HG03442 (cell line): ENCODE measurements around the gene ALLC.
"Not testable (repeated sequence)": the region's sequence is repeated elsewhere in the genome, so short reads cannot be mapped to it uniquely, and the experiment has no call there.

ENCODE experiments used
- ATAC-seq: cut with Tn5 transposase; IDR thresholded peaks from one replicate; pipeline ENCODE4 v1.9.1; 2021; ENCODE audit warnings: mild to moderate bottlenecking, moderate library complexity; ENCODE audit not compliant: unreplicated experiment

Gene ALLC

DNA sequence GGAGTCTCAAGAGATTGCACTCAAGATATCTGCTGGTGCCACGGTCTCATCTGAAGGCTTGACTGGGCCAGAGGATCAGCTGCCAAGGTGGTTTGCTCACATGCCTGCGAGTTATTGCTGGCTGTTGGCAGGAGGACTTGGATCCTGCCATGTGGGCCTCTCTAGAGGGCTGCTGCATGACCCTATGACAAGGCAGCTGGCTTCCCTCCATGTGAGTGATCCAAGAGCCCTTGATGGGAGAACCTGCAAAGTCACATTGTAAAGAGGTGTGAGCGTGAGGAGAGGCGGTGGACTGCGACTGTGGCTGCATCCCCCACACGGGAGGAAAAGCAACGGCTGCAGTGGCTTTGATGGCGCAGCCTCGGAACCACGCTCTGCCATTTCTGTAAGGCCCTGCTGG, 4.0 kb upstream of the ALLC start:
- ATAC-seq = no peak

DNA sequence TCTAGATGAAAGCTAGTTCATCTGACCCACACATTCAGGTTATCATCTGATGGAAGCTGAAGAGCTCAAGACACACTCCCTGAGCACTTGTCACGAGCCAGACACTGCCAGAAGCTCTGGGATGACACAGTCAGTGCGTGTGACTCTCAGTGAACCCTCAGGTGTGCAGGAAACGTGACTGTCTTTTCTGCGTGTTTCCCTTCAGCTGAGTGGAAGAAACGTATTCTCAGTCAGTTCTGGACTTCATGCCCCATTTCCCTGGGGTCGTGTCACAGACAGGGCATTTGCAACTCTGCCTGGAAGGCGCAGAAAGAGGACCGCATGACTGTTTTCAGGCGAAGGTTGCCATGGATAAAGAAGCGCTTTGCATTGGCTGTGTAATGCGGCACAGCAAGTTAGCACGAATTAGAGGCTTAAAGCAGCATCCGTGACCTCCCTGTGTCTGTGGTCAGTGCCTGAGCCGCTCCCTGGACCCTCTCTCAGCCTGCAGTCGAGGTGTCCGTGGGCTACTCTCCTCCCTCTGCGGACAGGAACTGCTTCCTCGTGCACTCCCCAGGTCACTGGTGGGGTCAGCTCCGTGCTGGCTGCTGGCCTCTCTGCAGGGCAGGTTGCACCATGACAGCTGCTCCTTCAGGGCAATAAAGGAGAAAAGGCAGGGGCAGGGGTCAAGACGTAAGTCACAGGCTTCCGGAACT, 3.3 kb upstream of the ALLC start:
- ATAC-seq = no peak

DNA sequence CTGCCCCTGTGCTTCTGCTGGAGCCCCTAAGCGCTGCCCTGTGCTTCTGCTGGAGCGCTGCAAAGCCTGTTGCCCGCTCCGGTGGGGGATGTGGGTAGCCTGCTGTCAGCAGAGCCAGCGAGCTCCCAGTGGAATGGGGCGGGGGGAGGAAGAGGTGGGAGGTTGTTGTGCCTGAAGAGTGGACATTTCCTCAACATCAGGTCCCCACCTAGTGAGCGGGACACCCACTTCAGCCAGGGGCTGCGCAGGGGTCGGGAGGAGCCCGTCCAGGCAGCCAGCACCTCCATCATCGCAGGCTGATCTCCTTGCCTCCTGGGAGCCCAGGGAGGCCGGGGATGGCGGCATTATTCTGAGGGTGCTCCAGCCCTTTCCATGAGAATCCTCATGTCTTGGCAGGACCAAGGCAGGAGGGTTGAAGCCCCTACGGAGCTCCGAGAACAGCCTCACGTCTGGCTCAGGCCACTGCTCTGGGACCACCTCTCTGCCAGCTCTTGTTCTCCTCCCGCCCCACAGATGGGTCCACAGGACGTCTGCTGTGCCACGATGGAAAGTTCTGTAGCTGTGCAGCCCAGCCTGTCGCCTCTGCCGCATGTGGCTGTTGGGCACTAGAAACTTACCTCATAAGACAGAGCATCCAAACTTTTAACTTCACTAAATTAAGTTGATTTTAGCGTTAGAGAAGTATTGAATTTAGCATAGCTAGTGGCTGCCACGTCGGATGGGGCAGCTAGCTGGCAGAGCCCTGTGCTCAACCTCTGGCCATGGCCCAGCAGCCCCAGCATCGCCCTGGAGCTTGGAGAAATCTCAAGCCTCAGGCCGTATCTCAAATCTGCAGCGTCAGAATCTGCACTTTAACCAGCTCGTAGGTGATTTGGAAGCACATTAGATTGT, 1.9 kb upstream of the ALLC start:
- no peak for ATAC-seq

DNA sequence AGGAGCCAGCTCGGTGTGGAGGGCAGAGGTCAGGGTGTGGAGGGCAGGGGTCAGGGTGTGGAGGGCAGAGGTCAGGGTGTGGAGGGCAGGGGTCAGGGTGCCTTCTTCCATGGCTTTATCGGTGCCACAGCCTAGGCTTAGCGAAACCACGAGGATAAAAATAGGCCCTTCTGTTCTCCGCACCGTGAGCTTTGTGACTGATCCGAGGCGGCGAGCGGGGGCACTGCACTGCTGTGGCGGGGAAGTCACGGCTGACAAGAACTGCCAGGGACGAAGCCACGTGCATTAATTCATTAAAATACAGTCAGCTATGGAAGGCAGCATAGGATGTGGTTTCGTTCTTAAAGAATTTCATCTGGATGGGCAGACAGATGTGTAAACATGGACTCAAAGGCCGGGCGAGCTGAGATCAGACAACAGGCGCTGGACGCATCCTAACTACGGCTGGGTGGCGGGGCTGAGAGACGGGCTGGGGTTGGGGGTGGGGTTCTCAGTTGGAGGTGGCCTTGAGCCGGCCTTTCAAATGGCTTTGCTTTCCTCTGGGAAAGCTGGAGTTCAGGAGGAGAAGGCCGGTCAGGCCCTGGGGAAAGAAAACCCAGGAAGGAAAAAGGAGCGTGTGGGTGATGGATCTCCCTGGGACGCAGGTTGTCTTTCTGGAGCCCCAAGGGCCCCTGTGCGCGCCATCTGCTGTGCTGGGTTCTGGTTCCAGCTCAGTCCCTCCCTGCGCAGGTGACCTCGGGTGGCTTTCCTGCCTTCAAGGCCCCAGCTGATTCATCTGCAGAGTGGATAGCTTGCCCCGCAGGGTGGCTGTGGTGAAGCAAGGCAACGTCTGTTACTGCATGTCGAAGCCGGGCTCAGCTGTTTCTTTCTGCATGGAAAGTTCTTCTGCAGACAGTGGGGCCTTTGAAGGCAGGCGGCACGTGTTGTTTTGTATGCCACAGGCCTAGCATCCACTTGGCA, 958 bp upstream of the ALLC start:
- peak; percentile 32 for ATAC-seq

DNA sequence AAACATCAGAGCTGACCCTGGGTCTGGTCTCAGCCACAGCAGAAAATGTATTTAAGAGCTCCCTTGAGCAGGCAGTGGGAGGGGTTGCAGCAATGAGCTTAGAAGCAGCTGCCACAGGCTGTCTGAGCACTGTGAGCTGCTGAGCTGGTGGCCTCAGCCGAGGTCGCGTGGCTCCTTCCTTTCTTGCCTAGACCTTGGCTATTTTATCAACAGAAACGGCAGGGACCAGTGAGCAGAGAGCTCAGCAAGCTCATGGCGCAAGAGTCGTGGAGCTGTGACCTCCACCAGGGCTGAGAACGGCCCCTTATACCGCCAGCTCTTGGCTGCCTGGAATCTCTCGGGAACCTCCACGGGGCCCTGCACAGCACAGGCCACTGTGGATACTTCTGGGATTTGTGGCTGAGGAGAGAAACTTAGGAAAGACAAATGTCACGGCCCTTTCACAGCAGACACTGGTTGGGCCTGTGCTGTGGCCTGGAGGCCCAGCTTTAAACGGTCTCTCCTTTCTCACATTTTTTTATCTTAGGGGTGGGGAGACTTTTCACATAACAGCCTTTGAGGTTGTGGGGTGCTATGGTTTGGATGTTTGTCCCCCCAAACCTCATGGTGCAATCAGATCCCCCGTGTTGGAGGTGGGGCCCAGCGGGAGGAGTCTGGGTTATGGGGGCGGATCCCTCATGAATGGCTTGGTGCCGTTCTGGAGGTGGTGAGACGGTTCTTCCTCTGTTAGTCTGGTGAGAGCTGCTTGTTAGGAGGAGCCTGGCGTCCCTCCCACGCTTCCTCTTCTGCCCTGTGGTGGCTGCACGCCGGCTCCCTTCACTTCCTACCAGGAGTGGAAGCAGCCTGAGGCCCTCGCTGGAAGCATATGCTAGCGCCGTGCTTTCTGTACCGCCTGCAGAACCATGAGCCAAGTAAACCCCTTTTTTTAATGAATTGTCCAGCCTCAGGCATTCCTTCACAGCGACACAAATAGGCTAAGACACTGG, 1.7 kb downstream of the ALLC start:
- no peak for ATAC-seq

DNA sequence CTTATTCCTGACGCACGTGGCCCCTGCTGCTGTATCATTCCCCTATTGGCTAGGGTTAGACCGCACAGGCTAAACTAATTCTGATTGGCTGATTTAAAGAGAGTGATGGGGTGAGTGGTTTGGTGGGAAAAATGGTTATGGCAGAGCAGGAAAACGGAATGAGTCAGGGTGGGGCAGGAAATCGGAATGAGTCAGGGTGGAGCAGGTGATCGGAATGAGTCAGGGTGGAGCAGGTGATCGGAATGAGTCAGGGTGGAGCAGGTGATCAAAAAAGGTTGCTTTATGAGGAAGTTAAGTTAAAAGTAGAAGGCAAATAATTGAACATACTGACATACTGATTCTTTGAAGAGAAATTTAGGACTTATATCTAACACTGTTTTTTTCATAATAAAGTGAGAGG, 2.6 kb downstream of the ALLC start:
- not testable (repeated sequence) for ATAC-seq

DNA sequence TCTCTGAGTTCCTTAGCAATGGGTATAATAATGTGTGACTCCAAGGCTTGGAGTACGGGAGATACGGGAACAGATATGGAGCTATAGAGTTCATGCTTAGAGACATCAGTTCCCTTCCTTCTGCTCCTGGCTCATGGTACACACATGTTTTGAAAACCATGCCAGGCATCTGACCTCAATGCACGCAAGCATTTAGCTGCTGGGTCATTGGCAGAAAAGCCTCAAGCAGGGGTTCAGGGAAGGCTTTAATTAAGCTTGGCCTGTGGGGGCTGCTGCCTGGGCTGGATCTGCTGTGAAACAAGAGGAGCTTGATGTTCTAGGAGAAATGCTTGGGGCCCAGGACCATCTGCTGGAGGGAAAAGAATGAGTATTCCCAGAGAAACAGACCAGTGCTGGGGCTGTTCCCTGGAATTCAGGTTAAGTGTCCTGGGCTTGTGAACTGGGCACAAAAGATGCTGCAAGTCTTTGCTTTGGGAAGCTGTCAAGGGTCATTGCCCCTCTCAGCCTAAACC, 3.2 kb downstream of the ALLC start:
- ATAC-seq = no peak

DNA sequence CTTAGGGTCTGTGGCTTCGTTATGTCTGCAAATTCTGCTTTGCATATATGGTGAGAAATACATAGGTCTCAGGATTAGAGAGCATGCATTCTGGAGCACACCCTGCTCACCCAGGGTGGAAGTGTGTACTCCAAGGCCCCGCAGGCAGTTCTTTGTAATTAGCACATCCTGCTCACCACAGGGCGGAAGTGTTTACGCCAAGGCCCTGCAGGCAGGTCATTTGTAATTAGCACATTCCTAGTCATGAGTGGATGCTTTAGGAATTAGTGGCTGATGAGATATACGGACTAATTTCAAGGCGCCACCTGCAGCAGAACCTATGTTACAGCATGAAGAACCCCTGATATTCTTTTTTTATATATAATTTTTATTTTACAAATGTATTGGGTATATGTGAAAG, 4.2 kb downstream of the ALLC start:
- ATAC-seq = no peak

DNA sequence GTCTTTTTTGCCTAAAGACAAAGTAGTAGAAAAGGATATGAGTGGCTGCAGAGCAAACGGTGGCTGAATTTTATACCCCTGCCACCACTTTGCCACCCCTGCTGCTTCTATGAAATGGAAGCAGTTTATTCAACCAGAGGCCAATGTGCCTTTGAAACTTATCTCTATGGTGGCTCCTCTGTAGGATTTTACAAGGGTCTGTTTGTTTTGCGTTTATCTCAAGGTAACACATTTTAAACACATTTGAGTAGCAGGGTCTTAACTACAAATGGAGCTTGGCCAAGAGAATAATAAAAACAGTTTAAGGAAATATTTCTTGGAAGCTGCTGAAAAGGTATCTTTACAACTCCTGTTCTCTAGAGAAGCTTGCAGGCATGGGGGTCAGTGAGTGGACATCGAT, 6.1 kb downstream of the ALLC start:
- no peak for ATAC-seq

DNA sequence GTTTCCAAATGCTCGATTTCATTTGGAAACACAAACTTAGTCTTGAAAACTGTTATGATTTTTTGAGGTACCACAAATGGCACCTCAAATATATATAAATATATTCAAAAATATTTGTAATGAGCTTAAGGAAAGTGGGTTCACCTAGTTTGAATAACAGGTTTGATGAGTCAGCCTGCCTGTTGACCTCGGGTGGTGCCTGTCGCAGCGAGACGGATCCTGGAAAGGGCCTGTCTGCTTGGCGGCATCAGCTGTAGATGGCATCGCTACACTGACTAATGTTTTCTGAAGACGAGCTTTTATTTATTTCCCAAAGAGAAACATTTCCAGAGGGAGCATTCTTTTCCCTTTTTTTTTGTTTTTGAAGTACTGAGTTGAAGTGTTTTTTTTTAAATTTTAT, 6.9 kb downstream of the ALLC start:
- ATAC-seq = no peak

DNA sequence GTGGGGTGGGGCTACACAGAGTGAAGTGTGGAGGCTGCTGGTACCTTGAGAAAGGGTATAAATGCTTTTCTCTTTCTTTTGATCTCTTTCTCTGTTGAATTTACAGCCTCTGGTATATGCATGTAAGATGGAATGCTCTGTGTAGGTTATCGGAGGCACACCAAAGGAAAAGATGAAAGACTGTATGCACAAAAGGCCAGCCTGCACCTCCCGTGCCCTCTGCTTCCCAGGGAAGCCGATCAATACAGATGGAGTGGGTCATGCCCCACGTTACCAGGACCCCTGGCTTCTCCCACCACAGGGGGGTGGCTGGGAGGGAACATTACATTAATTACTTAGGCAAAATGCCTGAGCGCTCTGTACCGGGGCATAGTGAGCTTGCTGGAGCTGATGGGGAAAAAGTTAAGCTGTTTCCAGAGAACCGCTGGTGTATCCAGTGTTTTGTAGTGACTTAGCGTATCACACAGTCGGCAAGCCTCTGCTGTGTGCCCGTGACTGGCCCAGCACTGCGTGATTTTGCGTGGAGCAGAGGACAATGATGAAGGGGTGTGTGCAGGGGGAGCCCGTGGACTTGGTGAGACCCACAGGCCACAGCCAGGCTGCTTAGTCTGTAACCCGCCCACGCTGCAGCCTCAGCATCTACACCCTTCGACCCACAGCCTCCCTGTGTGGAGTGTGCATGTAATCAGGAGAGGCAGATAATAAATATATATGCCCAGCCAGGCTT, 8.0 kb downstream of the ALLC start:
- no peak for ATAC-seq

DNA sequence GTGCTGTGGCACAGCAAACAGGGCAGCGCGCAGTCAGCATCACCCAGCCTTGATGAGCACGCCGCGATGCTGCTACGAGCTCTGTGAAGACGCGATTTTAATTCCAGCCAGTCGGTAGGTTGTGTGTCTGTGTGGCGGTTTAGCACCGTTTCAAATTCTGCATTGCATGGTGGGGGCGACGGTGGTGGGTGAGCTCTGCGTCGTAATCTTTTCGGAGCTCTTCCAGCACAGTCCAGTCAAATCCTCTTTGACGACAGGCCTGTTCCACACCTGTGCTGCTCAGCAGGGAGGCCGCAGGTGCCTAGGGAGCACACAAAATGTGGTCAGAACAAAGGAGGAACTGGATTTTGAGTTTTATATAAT, 8.6 kb downstream of the ALLC start:
- ATAC-seq = no peak

DNA sequence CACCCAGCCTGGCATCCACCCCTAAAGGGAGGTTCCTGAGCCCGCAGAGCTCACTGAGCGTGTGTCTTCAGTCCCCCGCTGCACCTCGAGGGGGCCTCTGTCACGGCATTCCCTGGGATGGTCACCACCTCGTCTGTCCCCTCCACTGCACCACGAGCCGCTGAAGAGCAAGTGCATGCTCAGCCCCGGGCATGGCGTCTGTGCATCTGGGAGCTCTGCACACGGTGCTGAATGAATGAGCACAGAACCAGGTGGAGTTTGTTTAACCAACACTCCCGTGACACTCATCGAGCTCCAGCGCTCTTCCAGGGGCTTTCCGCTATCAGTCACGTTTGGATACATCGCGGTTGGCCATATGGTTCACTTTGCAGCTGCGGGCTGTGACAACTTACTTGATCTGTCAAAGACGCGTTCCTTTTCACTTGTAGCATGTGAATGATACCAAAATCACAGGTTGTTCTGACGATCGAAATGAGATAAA, 9.2 kb downstream of the ALLC start:
- no peak for ATAC-seq

DNA sequence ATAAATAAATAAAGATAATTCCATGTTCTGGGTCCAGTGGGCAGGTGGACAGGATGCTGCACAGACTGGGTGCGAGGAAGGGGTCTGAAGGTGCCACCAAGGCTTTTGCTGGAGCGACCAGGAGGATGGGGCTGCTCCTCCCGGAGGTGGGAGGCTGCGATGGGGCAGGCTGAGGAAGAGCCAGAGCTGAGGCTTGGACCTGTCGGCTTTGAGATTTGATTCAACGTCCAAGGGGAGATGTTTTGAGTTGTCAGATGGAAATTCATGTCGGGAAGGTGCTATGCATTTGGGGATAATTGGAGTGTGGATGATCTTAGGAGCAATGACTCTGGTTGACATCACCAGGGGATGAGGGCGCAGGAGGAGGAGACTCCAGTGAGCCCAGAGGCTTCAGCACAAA, 11.7 kb downstream of the ALLC start:
- no peak for ATAC-seq

DNA sequence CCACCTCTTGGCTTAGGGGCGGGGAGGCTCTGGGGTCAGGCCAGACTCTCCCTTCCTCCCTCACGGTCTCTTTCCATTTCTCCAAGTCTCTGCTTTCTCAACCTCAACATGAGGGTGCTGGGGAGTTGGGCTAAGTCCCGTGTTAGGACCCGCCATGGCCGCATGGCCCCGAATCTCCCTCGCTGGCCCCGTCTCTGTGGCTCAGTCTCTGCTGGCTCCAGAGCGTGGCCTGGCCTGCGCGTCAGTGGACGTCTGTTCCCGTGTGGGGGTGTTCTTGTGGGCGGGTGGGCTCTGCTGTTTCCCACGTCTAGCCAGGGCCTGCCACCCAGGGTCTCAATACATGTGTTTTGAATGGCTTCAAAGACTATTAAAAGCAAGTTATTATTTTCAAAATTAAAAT, 12.4 kb downstream of the ALLC start:
- no peak for ATAC-seq

DNA sequence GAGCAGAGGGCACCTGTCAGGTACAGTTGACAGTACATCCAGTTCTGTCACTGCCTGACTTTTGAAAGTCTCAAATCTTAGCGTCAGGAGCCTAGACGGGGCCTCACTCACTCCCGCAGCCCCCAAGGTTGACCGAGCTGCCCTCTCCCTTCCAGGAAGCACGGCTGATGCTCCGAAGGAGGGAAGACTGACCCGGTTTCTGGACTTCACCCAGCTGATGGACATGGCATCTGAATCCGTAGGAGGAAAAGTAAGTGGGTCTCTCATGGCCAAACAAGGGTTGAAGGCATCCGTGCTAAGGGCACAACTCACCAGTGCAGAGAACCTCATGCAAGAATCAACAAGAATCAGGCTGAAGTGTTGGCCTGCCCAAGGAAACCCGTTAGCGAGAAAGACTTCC, 12.9 kb downstream of the ALLC start:
- ATAC-seq = no peak

DNA sequence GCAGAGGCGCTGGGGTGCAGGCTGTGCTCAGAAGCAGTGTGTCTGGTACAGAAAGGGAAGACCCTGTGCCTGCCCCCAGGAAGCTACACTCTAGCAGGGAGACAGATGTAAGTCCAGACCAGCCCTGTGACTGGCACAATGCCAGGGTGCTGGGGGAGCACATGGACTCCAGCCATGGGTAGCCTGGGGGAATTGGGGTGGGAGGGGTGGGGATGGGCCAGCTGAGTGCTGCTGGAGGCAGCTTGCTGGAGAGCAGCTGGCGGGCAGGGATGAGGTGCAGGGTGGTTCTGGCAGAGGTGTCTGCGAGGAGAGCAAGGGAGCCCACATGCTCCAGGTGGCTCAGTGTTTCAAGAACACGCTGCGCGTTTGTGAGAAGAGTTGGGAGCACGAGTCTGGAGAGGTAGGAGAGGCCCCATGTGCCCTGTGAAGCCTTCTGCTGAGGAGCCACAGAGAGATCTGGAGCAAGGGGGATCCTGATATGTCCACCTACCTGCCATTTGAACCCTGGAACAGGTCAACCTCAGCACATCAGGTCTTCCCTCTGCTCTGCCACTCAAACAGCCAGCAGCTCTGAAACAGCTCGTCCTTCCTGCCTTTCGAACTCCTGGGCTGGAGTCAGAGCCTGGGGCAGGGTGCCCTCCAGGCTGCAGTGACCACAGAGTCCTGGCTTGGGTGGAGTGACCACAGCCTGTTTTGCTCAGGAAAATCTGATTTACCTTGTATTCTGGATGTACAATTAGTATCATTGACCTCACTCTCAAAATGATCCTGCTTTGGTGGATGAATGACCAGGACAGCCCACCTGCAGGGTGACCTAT, 15.1 kb downstream of the ALLC start:
- no peak for ATAC-seq
